Measurements from ENCODE around the gene UGP2.
"Not testable (repeated sequence)": the region's sequence is repeated elsewhere in the genome, so short reads cannot be mapped to it uniquely, and the experiment has no call there.

The UGP2 gene

DNA sequence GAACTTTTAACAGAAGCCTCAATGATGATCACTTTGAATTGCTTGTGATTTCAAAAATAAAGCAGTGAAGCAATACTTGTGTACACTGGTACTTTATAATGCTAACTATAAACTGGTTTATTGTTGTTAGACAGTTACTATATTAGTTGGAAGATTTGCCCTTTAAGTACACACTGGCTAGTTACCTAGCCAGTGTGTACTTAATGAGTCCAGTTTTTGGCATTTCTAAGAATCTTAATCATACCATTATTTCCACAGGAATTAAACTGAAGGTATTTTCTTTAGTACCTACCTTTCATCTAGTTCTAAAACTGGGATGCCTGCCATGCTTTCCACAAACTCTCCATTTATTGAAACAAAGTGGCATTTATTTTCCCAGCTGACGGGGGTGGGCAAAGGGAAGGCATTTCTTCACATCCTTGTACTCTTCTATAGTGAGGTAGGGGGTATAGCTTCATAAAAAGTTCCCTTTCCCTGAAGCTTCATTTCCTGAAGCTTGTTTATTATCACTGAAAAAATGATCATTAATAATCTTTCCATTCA is 49.9 kb downstream of the UGP2 start:
- DNase-seq (ENCODE audit: low read depth in 2 of 2, low spot score in 1 of 2), result no peak

DNA sequence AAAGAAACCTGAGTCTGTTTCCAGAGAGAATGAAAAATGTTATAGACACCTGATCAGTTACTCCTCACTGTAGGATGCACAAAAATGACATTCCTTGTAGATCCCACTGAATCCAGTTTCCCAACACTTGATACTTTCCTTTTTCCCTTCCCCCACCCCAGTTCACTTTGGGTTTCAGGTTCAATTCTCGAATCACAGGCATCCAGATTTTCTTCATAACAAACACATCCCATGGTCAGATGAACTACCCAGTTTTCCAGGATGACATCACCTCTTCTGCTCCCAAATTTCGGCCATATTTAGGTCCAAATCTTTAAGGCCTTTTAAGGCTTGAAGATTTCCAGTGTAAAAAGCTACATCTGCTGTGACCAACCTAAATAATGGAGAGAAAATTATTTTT is 51.5 kb downstream of the UGP2 start:
- DNase-seq (ENCODE audit: low read depth in 2 of 2, low spot score in 1 of 2), result no peak

DNA sequence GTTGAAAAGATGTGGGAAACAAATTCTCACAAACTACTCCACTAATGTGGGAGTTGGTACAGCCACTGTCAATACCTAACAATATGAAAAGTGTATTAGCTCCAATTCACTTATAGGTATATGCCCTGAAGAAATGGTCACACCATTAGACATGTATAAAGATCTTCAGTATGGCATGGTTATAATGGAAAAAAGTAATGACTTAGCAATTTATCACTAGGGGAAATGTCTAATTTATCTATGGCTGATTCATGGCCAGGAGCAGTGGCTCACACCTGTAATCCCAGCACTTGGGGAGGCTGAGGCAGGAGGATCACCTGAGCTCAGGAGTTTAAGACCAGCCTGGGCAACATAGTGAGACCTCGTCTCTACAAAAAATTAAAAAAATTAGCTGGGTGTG is 52.5 kb downstream of the UGP2 start:
- no peak for DNase-seq (ENCODE audit: low read depth in 2 of 2, low spot score in 1 of 2)

DNA sequence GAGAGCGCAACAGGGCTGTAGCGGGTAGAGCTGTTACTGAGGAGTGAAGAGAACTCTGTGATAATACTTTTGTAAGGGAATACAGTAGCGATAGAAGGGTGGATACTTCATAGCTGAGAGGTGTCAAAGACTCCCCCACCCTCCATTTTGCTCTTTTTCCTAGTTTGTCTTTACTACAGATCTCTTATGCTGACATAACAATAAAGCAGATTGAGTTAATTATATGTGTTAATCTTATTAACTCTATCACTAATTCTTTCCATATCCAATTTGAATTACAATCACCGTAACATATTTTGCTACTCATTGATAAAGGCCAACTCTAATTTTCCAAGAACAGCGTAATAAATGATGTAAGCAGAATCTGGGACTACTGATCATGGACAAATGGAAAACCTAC is 57.1 kb downstream of the UGP2 start:
- DNase-seq (ENCODE audit: low read depth in 2 of 2, low spot score in 1 of 2), result no peak

DNA sequence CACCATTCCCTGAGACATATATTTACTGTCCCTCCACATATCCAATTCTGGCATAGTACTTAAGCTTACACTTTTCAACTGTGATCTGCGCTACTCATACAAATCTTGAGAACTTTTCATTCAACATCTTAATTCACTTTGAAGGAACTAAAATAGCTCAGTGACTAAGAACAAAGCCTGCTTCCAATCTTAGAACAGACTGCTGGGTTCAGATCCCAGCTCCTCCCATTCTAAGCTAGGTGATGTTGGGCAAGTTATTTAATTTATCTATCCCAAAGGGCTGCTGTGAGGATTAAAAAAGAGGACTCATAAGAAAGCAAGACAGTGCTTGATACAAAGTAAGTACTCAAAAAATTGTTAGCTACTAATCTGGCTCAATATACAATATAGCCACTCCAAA is 57.9 kb downstream of the UGP2 start:
- no peak for DNase-seq (ENCODE audit: low read depth in 2 of 2, low spot score in 1 of 2)

DNA sequence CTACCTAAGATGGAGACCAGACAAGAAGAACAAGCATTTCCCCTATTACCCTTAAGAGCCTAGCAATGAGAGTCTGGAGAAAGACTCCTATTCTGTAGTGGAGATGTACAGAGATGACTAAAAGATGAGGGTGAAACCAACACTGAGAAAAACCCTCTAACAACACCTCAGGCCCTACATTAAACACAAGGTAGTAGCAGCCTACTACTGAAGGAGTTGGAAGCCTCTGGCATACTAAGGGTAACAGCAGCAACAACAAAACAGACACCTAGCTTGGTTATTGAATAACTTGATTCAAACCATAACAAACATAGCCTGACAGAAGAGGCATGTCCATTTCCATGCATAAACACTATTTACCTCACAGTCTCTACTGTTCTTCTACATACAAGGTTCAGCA is 60.5 kb downstream of the UGP2 start:
- no peak for DNase-seq (ENCODE audit: low read depth in 2 of 2, low spot score in 1 of 2)

DNA sequence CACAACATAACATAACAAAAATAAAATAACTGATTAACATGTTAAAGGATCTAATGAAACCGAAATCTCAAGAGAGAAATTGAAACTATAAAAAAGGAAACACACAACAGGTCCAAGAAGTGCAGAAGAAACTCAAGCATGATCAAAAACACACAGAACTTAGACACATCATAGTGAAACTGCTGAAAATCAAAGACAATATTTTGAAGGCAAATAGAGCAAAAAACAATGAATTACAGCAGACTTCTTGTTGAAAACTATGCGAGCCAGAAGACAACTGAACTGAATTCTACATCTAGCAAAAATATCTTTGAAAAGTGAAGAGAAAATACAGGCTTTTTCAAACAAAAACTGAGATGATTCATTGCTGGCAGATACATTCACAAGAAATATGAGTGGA is 61.3 kb downstream of the UGP2 start:
- no peak for DNase-seq (ENCODE audit: low read depth in 2 of 2, low spot score in 1 of 2)

DNA sequence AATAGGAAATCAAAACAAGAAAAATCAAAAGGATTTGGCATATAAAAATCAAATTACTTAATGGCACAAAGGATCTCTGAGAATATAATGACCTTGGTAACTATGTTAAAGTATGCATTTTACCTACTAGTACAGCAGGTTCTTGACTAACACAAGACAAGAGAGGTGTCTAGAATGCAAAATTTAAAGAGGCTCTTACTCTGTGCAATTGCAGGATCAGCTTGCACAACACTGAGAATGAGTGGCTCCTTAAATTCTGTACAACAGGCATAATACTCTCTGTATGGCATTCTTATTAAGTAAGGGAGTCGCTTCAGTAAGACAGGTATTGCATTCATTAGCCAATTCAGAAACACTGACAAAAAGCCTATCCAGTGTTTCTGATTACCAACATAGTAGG is 72.6 kb downstream of the UGP2 start:
- no peak for DNase-seq (ENCODE audit: low read depth in 2 of 2, low spot score in 1 of 2)

DNA sequence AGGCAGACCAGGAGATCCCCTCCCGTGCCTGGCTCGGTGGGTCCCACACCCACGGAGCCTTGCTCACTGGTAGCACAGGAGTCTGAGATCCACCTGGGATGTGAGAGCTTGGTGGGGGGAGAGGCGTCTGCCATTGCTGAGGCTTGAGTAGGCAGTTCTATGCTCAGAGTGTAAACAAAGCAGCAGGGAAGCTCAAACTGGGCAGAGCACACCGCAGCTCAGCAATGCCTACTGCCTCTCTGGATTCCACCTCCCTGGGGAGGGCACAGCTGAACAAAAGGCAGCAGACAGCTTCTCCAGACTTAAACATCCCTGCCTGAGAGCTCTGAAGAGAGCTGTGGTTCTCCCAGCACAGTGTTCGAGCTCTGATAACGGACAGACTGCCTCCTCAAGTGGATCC is 85.1 kb downstream of the UGP2 start:
- no peak for DNase-seq (ENCODE audit: low read depth in 2 of 2, low spot score in 1 of 2)

DNA sequence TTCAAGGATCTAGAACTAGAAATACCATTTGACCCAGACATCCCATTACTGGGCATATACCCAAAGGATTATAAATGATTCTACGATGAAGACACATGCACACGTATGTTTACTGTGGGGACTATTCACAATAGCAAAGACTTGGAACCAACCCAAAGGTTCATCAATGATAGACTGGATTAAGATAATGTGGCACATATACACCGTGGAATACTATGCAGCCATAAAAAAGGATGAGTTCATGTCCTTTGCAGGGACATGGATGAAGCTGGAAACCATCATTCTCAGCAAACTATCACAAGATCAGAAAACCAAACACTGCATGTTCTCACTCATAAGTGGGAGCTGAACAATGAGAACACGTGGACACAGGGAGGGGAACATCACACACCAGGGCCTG is 90.4 kb downstream of the UGP2 start:
- not testable (repeated sequence) for DNase-seq (ENCODE audit: low read depth in 2 of 2, low spot score in 1 of 2)
